Measurements from ENCODE around the gene SLC37A3. TPM values are rescaled to one million over a fixed set of nuclear protein-coding genes. Genes with fewer than 3 reads are reported as not detected.
A peak's percentile ranks its signal among the peaks of the same experiment; 100 is the strongest.
"Not testable (repeated sequence)": the region's sequence is repeated elsewhere in the genome, so short reads cannot be mapped to it uniquely, and the experiment has no call there.

The SLC37A3 gene, protein sequence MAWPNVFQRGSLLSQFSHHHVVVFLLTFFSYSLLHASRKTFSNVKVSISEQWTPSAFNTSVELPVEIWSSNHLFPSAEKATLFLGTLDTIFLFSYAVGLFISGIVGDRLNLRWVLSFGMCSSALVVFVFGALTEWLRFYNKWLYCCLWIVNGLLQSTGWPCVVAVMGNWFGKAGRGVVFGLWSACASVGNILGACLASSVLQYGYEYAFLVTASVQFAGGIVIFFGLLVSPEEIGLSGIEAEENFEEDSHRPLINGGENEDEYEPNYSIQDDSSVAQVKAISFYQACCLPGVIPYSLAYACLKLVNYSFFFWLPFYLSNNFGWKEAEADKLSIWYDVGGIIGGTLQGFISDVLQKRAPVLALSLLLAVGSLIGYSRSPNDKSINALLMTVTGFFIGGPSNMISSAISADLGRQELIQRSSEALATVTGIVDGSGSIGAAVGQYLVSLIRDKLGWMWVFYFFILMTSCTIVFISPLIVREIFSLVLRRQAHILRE
- polyA plus RNA-seq (ENCODE audit: insufficient read length in 4 of 4) = 10 to 100 TPM; 51.9 to 63.8 (median 57.2) TPM

GRCh38 chr7:140397784-140398750 lies at the start of gene SLC37A3:
Gene SLC37A3 (minus strand): TSS chr7:140398530. CDS start chr7:140382526, 16,004 bp downstream.
- DNase-seq (ENCODE audit: low read depth in 4 of 4, low spot score in 3 of 4) = peak in 3 of 4 donors; percentile 68 to 73 (median 69)

GRCh38 chr7:140447841-140448240 lies 49.5 kb upstream of the SLC37A3 start:
- no peak for DNase-seq (ENCODE audit: low read depth in 4 of 4, low spot score in 3 of 4)

GRCh38 chr7:140446467-140446866 lies 48.1 kb upstream of the SLC37A3 start:
- no peak for DNase-seq (ENCODE audit: low read depth in 4 of 4, low spot score in 3 of 4)

- DNase-seq (ENCODE audit: low read depth in 4 of 4, low spot score in 3 of 4) = no peak
Observed at GRCh38 chr7:140441519-140441918, 43.2 kb upstream of the SLC37A3 start.

DNA sequence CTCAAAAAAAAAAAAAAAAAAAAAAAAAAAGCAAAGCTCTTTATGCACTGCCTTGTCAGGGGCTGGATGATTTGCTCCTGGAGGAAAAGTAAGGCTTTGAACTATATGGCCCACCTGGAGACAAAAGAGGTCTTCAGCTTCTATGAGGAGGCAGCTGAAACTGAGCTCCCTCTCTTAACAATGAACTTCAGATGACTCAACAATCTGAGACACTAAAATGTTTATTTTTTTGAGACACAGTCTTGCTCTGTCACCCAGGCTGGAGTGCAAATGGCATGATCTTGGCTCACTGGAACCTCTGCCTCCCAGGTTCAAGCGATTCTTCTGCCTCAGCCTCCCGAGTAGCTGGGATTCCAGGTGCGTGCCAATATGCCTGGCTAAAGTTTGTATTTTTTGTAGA lies 42.3 kb upstream of the SLC37A3 start:
- DNase-seq (ENCODE audit: low read depth in 4 of 4, low spot score in 3 of 4) = no peak

GRCh38 chr7:140439359-140439758 lies 41.0 kb upstream of the SLC37A3 start:
- DNase-seq (ENCODE audit: low read depth in 4 of 4, low spot score in 3 of 4) = no peak

- no peak for DNase-seq (ENCODE audit: low read depth in 4 of 4, low spot score in 3 of 4)
Observed at GRCh38 chr7:140435252-140435895, 37.0 kb upstream of the SLC37A3 start.

- no peak for DNase-seq (ENCODE audit: low read depth in 4 of 4, low spot score in 3 of 4)
Observed at GRCh38 chr7:140433396-140433795, 35.1 kb upstream of the SLC37A3 start.

DNA sequence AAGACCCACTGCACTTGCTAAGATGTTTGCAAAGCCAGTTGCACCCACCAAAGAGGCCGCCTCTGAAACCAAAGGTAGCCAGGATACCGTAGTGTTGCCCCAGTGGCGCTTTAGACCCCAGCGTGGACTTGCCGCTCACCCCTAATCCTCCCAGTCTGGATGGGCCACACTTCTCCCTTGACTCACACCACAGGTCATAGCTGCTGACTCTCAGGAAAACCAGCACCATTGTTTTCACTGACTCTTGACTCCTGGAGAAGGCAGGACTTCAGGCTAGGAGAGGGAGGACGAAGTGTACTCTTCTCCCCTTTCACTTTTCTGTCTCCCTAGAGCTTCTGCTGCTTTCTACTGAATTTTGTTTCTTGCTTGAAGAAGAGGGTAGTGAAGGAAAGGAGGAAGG lies 27.8 kb upstream of the SLC37A3 start:
- DNase-seq (ENCODE audit: low read depth in 4 of 4, low spot score in 3 of 4) = no peak

- DNase-seq (ENCODE audit: low read depth in 4 of 4, low spot score in 3 of 4) = no peak
Observed at GRCh38 chr7:140425718-140426117, 27.4 kb upstream of the SLC37A3 start.

DNA sequence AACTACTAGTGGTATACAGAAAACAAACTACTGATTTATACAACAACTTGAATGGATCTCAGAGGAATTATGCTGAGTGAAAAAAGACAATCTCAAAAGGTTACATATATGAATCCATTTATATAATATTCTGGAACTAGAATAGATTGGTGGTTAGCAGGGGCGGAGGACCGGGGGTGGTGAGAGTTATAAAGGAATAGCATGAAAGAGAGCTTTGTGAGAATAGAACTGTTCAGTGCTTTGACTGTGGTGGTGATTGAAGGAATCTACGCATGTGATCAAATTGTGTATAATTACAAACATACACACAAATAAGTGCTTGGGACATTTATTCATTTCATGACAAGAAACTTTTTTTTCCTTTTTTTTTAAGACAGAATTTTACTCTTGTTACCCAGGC lies 25.2 kb upstream of the SLC37A3 start:
- no peak for DNase-seq (ENCODE audit: low read depth in 4 of 4, low spot score in 3 of 4)

- no peak for DNase-seq (ENCODE audit: low read depth in 4 of 4, low spot score in 3 of 4)
Observed at GRCh38 chr7:140421521-140421920, 23.2 kb upstream of the SLC37A3 start.

DNA sequence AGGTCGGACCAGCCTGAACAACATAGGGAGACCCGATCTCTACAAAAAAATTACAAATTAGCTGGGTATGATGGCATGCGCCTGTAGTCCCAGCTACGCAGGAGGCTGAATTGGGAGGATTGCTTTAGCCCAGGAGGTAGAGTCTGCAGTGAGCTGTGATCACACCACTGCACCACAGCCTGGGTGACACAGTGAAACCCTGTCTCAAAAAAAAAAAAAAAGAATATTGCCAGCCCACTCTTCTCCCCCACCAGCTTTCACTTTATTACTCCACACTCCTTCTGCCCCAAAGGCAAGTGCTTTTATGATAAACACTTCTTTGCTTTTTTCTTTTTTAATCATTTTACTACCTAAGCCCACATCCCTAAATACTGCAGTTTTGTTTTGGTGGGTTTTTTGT lies 20.3 kb upstream of the SLC37A3 start:
- no peak for DNase-seq (ENCODE audit: low read depth in 4 of 4, low spot score in 3 of 4)

DNA sequence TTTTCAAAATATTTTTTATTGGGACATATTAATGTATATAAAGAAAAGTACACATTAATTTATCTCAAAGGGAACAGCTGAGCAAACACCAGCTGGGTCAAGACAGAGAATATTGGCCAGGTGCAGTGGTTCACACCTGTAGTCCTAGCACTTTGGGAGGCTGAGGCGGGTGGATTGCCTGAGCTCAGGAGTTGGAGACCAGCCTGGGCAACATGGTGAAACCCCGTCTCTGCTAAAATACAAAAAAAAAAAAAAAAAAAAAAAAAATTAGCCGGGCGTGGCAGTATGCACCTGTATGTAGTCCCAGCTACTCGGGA lies 19.8 kb upstream of the SLC37A3 start:
- DNase-seq (ENCODE audit: low read depth in 4 of 4, low spot score in 3 of 4) = not testable (repeated sequence)

- DNase-seq (ENCODE audit: low read depth in 4 of 4, low spot score in 3 of 4) = no peak
Observed at GRCh38 chr7:140417456-140418155, 19.3 kb upstream of the SLC37A3 start.

GRCh38 chr7:140416560-140416959 lies 18.2 kb upstream of the SLC37A3 start:
- DNase-seq (ENCODE audit: low read depth in 4 of 4, low spot score in 3 of 4) = no peak

GRCh38 chr7:140415816-140416215 lies 17.5 kb upstream of the SLC37A3 start:
- DNase-seq (ENCODE audit: low read depth in 4 of 4, low spot score in 3 of 4) = not testable (repeated sequence)

- DNase-seq (ENCODE audit: low read depth in 4 of 4, low spot score in 3 of 4) = no peak
Observed at GRCh38 chr7:140415361-140415760, 17.0 kb upstream of the SLC37A3 start.

DNA sequence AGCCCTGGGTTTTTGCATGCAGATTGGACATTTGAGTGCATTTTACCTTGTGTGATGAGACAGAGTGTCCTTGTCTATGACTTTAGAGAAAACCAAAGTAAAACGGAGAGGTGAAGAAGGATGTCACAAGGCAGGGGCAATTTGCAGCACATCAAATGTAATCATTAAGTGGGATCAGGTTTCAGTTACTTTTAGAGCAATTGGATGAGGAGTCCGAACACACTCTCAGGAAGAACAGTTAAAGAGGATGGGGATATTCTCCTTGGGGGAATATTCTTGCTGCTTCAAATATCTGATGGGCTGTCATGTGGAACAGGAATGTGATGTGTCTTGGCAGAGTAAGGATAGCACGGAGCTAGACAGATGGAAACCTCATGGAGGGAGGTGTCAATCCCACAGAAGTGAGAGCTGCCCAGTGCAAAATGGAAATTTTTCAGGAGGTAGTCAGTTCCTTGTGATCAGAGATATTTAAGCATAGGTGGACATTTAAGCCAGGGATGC lies 6.3 kb upstream of the SLC37A3 start:
- no peak for DNase-seq (ENCODE audit: low read depth in 4 of 4, low spot score in 3 of 4)

Measured in right renal pelvis (tissue), 4 donors.